SK-N-SH (cell line): ENCODE results near the gene TSSK6. TPM values are rescaled to one million over a fixed set of nuclear protein-coding genes. Genes with fewer than 3 reads are reported as not detected.
A peak's percentile ranks its signal among the peaks of the same experiment; 100 is the strongest.
"Not testable (repeated sequence)": the region's sequence is repeated elsewhere in the genome, so short reads cannot be mapped to it uniquely, and the experiment has no call there.

ENCODE experiments used
- CTCF ChIA-PET: fragments of 300-600, 350-600 bp; formaldehyde crosslinking; extraction: SDS; loops from one replicate; lab custom pipeline; 2021; lab: Yijun Ruan, JAX
- POLR2A ChIA-PET: fragments of 350-600 bp; sonication (Branson Sonifier 250); formaldehyde crosslinking; extraction: SDS; loops from one replicate; lab custom pipeline; 2020; ENCODE audit warnings: antibody characterized with exemption, inconsistent platforms; lab: Yijun Ruan, JAX
- DNase-seq: peaks from one replicate; pipeline ENCODE4 v3.0.0; 2012
- H2AFZ ChIP-seq: fragments of 200-600 bp; sonication (generic); 2 replicates; pipeline ENCODE4 v1.8.1; 2016; ENCODE audit warnings: antibody characterized with exemption, mild to moderate bottlenecking, low read depth
- H3F3A ChIP-seq: fragments of 200-600 bp; sonication (generic); replicated peaks from 2 replicates; pipeline ENCODE3; 2016; ENCODE audit warnings: antibody characterized with exemption, mild to moderate bottlenecking; ENCODE audit not compliant: insufficient read depth
- H3K27ac ChIP-seq, 2 experiments: fragments of 200-500 bp in 1 of 2; fragments of 200-600 bp in 1 of 2; sonication (Bioruptor generic) in 1 of 2; sonication (generic), shearing (Covaris generic) in 1 of 2; 2 replicates each; pipeline versions ENCODE4 v1.5.1 to v1.6.1; 2014 to 2016; ENCODE audit warnings: low read depth in 2 of 2, inconsistent platforms in 1 of 2, low read length in 1 of 2, mild to moderate bottlenecking in 1 of 2, mixed read lengths in 1 of 2
- H3K27me3 ChIP-seq: fragments of 200-600 bp; sonication (generic), shearing (Covaris generic); 2 replicates; pipeline ENCODE4 v1.6.1; 2016; ENCODE audit warnings: mixed run types; ENCODE audit not compliant: insufficient read depth
- H3K36me3 ChIP-seq, 2 experiments: fragments of 200-500 bp in 1 of 2; fragments of 200-600 bp in 1 of 2; sonication (Bioruptor generic) in 1 of 2; sonication (generic) in 1 of 2; replicated peaks in 1 of 2; 2 replicates each; pipeline versions ENCODE3 to v1.5.1; 2014 to 2016; ENCODE audit warnings: low read length in 1 of 2, mild to moderate bottlenecking in 1 of 2; ENCODE audit not compliant: insufficient read depth in 2 of 2, control insufficient read depth in 1 of 2
- H3K4me1 ChIP-seq, 2 experiments: fragments of 200-500 bp in 1 of 2; fragments of 200-600 bp in 1 of 2; sonication (Bioruptor generic) in 1 of 2; sonication (generic), shearing (Covaris generic) in 1 of 2; 2 replicates each; pipeline versions ENCODE4 v1.5.1 to v1.6.1; 2014 to 2016; ENCODE audit warnings: low read depth in 1 of 2, low read length in 1 of 2, mixed run types in 1 of 2; ENCODE audit not compliant: insufficient read depth in 2 of 2, control insufficient read depth in 1 of 2
- H3K4me2 ChIP-seq: fragments of 200-600 bp; sonication (generic), shearing (Covaris generic); 2 replicates; pipeline ENCODE4 v1.6.1; 2017; ENCODE audit warnings: mixed run types
- H3K4me3 ChIP-seq, 2 experiments: fragments of 200-500 bp in 1 of 2; fragments of 200-600 bp in 1 of 2; sonication (Bioruptor generic) in 1 of 2; sonication (generic), shearing (Covaris generic) in 1 of 2; 2 replicates each; pipeline versions ENCODE4 v1.5.1 to v1.8.1; 2014 to 2016; ENCODE audit warnings: low read depth in 2 of 2, inconsistent platforms in 1 of 2, low read length in 1 of 2, mild to moderate bottlenecking in 1 of 2, mixed read lengths in 1 of 2, moderate library complexity in 1 of 2
- H3K79me2 ChIP-seq: fragments of 200-600 bp; sonication (generic); 2 replicates; pipeline ENCODE4 v1.8.1; 2017; ENCODE audit warnings: mild to moderate bottlenecking; ENCODE audit not compliant: insufficient read depth
- H3K9ac ChIP-seq: fragments of 200-600 bp; sonication (generic); 2 replicates; pipeline ENCODE4 v1.6.1; 2017; ENCODE audit warnings: mixed run types
- H3K9me2 ChIP-seq: fragments of 200-600 bp; sonication (generic); 2 replicates; pipeline ENCODE4 v1.6.1; 2017; ENCODE audit warnings: mixed run types
- H3K9me3 ChIP-seq: fragments of 200-600 bp; sonication (generic); 2 replicates; pipeline ENCODE4 v1.6.1; 2017; ENCODE audit warnings: mixed run types, mild to moderate bottlenecking, moderate library complexity
- H4K20me1 ChIP-seq: fragments of 200-600 bp; sonication (generic); 2 replicates; pipeline ENCODE4 v1.6.1; 2017; ENCODE audit warnings: mild to moderate bottlenecking, mixed run types; ENCODE audit not compliant: insufficient read depth
- CTCF ChIP-seq: fragments of 200-600 bp; sonication (generic); IDR thresholded peaks from 2 replicates; pipeline ENCODE4 v1.6.1; 2017; ENCODE audit warnings: antibody characterized with exemption, mild to moderate bottlenecking, moderate library complexity
- ELF1 ChIP-seq: IDR thresholded peaks from 2 replicates; pipeline ENCODE4 v1.4.0; 2012
- EZH2phosphoT487 ChIP-seq: fragments of 200-600 bp; sonication (generic); IDR thresholded peaks from 2 replicates; pipeline ENCODE4 v1.6.1; 2017; ENCODE audit warnings: low read depth, mixed run types, mild to moderate bottlenecking, antibody characterized with exemption, moderate library complexity, borderline replicate concordance
- NFIC ChIP-seq: IDR thresholded peaks from 2 replicates; pipeline ENCODE4 v1.4.0; 2012; ENCODE audit warnings: borderline replicate concordance
- NRF1 ChIP-seq: IDR thresholded peaks from 2 replicates; pipeline ENCODE4 v1.6.1; 2012; ENCODE audit warnings: low read depth, mild to moderate bottlenecking, low read length
- POLR2AphosphoS5 ChIP-seq: IDR thresholded peaks from 2 replicates; pipeline ENCODE4 v1.6.1; 2012; ENCODE audit warnings: low read depth, low read length
- RAD21 ChIP-seq: IDR thresholded peaks from 2 replicates; pipeline ENCODE4 v1.6.1; 2012; ENCODE audit warnings: mild to moderate bottlenecking, low read length
- RFX5 ChIP-seq: IDR thresholded peaks from 2 replicates; pipeline ENCODE4 v1.6.1; 2012; ENCODE audit warnings: mild to moderate bottlenecking, improper control_type of control experiment, low read length
- SMC3 ChIP-seq: IDR thresholded peaks from 2 replicates; pipeline ENCODE4 v1.6.1; 2012; ENCODE audit warnings: low read depth, low read length, improper control_type of control experiment
- TCF12 ChIP-seq: IDR thresholded peaks from 2 replicates; pipeline ENCODE4 v1.4.0; 2012
- USF2 ChIP-seq: fragments of 150-350 bp; IDR thresholded peaks from 2 replicates; pipeline ENCODE4 v1.6.1; 2017; ENCODE audit warnings: antibody characterized with exemption, low read length, low read depth, borderline replicate concordance
- YY1 ChIP-seq: IDR thresholded peaks from 2 replicates; pipeline ENCODE4 v1.4.0; 2012; ENCODE audit warnings: low read depth, mild to moderate bottlenecking
- WGBS: methylation state at CpG from one replicate; pipeline ENCODE4 v1.1.6; 2017; ENCODE audit warnings: low lambda C conversion rate; 5-methylcytosine and 5-hydroxymethylcytosine counted together
- polyA plus RNA-seq, 3 experiments: library from polyadenylated mRNA; depleted of rRNA; stranded (reverse); fragments of >200 nt; gene quantifications; 2 replicates each; pipeline ENCODE4 v1.2.3, GENCODE V29; 2012
- TF ChIP-seq, protein P1 (sequence below): IDR thresholded peaks from 2 replicates; pipeline ENCODE4 v1.4.0; 2012; ENCODE audit warnings: low read depth, borderline replicate concordance

The TSSK6 gene
- polyA plus RNA-seq, 1 of the 3 experiments (the other 2 are of a cell fraction) = 3.1 TPM

DNA sequence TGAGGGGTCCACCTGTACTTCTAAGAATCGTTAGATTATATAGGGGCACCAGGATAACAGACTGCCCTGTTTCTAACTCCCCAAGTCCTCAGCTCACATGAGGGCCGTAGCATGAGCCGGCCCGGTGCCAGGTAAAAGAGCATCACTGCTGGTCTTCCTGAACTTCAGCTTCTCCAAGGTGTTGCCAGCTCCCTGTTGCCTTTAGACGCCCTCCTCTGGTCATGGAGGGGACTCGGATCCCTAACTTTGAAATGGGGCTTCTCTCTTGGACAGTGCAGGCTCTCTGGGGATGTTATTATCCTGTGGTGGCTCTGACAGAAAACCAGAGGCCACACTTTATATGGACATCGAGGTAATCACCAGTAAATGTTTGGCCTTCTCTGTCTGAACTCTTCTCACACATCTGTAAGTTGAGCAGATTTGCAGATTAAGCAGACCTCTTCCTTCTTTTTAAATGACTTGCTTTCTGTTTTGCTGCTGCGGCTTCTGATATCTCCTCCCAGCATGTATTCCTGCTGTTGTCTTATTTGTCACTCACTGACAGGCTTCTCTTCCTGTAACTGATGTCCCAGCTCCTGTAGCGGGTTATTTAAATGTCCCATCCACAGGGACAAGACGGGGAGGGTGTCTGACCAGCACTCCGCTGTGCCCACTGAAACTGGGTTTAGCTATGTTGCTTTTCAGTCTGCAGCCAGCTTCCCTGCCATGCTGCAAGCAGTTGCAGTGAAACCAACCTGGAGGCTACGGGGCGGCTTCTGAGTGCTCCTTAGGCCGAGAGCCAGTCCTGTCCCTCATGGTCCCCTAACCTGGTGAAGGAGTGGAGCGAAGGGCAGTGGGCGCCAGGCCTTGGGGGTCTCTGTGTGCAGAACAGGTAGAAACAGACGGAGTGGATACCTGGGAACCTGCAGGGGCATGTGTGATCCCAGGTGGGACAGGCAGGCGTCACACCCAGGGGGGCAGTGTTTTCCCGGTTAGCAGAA is 39.2 kb downstream of the TSSK6 start:
- peaks cover 19% of the 10 kb centered on the region for H4K20me1 ChIP-seq
- no peak for DNase-seq
- no peak overlapping the region for H3K27ac ChIP-seq
- 92% methylated on average over 17 of the region's 19 CpGs for WGBS
- H3K27me3 ChIP-seq = no peaks in the 10 kb centered on the region
- no peaks in the 10 kb centered on the region for H3K9me2 ChIP-seq
- no peak overlapping the region for H2AFZ ChIP-seq
- H3F3A ChIP-seq = peaks cover 4% of the 10 kb centered on the region
- no peaks in the 10 kb centered on the region; a peak in 1 of 4 replicates for H3K4me1 ChIP-seq
- peaks cover 3 to 13% of the 10 kb centered on the region in 2 experiments for H3K36me3 ChIP-seq
- ChIA-PET CTCF (interaction anchor here (0.6 to 1.8 kb wide), 5 partner anchors 14 to 329 kb away, joined by 3 to 7 read pairs (median 4); partner anchors contain the start of gene GATAD2A), POLR2A (interaction anchor here (0.6 kb wide), 1 partner anchor 62 kb away, joined by 3 read pairs; no protein-coding TSS in a partner anchor)
- H3K9me3 ChIP-seq = no peaks in the 10 kb centered on the region
- H3K9ac ChIP-seq = no peak overlapping the region
- no peak overlapping the region for H3K4me2 ChIP-seq
- peak; percentile 43 for TF ChIP-seq RAD21
- TF ChIP-seq SMC3 = peak; percentile 18; the same call in 1 of the 2 replicates
- TF ChIP-seq CTCF = peak; percentile 29
- TF ChIP-seq USF2 = no peak
- H3K79me2 ChIP-seq = peaks cover 99% of the 10 kb centered on the region
- no peak overlapping the region for H3K4me3 ChIP-seq

GRCh38 chr19:19475015-19475765 is 40.2 kb downstream of the TSSK6 start:
- 95% methylated on average over 16 of the region's 21 CpGs for WGBS
- H3K4me2 ChIP-seq = no peak overlapping the region
- H3K9ac ChIP-seq = no peak overlapping the region
- H3K9me2 ChIP-seq = no peaks in the 10 kb centered on the region
- no peak overlapping the region for H3K27ac ChIP-seq
- H3K27me3 ChIP-seq = no peaks in the 10 kb centered on the region
- H3K4me3 ChIP-seq = no peak overlapping the region
- TF ChIP-seq NFIC (no peak), EZH2phosphoT487 (no peak), POLR2AphosphoS5 (no peak), RFX5 (no peak), RAD21 (no peak), CTCF (no peak), ELF1 (no peak), NRF1 (no peak), YY1 (no peak), TCF12 (no peak)
- TF ChIP-seq, protein P1, sequence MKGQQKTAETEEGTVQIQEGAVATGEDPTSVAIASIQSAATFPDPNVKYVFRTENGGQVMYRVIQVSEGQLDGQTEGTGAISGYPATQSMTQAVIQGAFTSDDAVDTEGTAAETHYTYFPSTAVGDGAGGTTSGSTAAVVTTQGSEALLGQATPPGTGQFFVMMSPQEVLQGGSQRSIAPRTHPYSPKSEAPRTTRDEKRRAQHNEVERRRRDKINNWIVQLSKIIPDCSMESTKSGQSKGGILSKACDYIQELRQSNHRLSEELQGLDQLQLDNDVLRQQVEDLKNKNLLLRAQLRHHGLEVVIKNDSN = no peak
- TF ChIP-seq, all 33 proteins: peak for 0
- ChIA-PET POLR2A (no interaction called here), CTCF (interaction anchor here (1.2 to 1.8 kb wide), 3 partner anchors 15 to 329 kb away, joined by 3 to 7 read pairs (median 7); partner anchors contain the start of gene GATAD2A)
- H4K20me1 ChIP-seq = peaks cover 19% of the 10 kb centered on the region
- DNase-seq = no peak
- no peaks in the 10 kb centered on the region; a peak in 1 of 4 replicates for H3K4me1 ChIP-seq
- H3K79me2 ChIP-seq = peaks cover 99% of the 10 kb centered on the region
- peaks cover 4% of the 10 kb centered on the region for H3F3A ChIP-seq
- H2AFZ ChIP-seq = no peak overlapping the region
- no peaks in the 10 kb centered on the region for H3K9me3 ChIP-seq
- peaks cover 3 to 14% of the 10 kb centered on the region in 2 experiments for H3K36me3 ChIP-seq

GRCh38 chr19:19472106-19472505 is 43.2 kb downstream of the TSSK6 start:
- H3K4me2 ChIP-seq, H2AFZ ChIP-seq, DNase-seq, H3K27ac ChIP-seq, H3K4me3 ChIP-seq, H3K9me2 ChIP-seq, H3K4me1 ChIP-seq, H4K20me1 ChIP-seq, POLR2A ChIA-PET, H3K27me3 ChIP-seq, H3K9ac ChIP-seq: not testable (repeated sequence)
- Histone ChIP-seq H3K36me3 (peaks cover 3 to 36% of the 10 kb centered on the region in 2 experiments), H3K9me3 (peaks cover 17% of the 10 kb centered on the region; the same call in 1 of the 2 replicates), H3F3A (peaks cover 13% of the 10 kb centered on the region), H3K79me2 (peaks cover 96% of the 10 kb centered on the region)
- 98% methylated on average over 5 of the region's 5 CpGs for WGBS
- CTCF ChIA-PET = interaction anchor here (0.7 to 1.6 kb wide), 3 partner anchors 16 to 68 kb away, joined by 3 to 4 read pairs (median 3); no protein-coding TSS in a partner anchor
